Calu3 (cell line): ENCODE results near the gene CLK1. TPM values are rescaled to one million over a fixed set of nuclear protein-coding genes. Genes with fewer than 3 reads are reported as not detected.

Experiments used
- BruUV-seq: library from RNA; stranded (reverse); fragments of 400-500 nt; replicated peaks from 2 replicates; lab custom pipeline; 2021; lab: Mats Ljungman, UMichigan
- CTCF ChIA-PET: fragments of 300-600 bp; sonication (Branson Sonifier 250); formaldehyde crosslinking; loops from one replicate; lab custom pipeline; 2022; ENCODE audit warnings: antibody characterized with exemption; lab: Charles Lee
- DNase-seq: peaks from one replicate; pipeline ENCODE4 v3.0.0; 2022
- H3K27ac Mint-ChIP-seq: one replicate; pipeline ENCODE4 v1.8.0; 2022; ENCODE audit warnings: mixed read lengths; ENCODE audit not compliant: unreplicated experiment
- H3K27me3 Mint-ChIP-seq: one replicate; pipeline ENCODE4 v1.8.0; 2022; ENCODE audit warnings: mixed read lengths; ENCODE audit not compliant: unreplicated experiment
- H3K36me3 Mint-ChIP-seq: one replicate; pipeline ENCODE4 v1.8.0; 2022; ENCODE audit warnings: mild to moderate bottlenecking, moderate library complexity, mixed read lengths; ENCODE audit not compliant: insufficient read depth, unreplicated experiment
- H3K4me1 Mint-ChIP-seq: one replicate; pipeline ENCODE4 v1.8.0; 2022; ENCODE audit warnings: mild to moderate bottlenecking, low read depth, mixed read lengths; ENCODE audit not compliant: unreplicated experiment
- H3K4me3 Mint-ChIP-seq: one replicate; pipeline ENCODE4 v1.8.0; 2022; ENCODE audit warnings: mild to moderate bottlenecking, low read depth, moderate library complexity, mixed read lengths; ENCODE audit not compliant: unreplicated experiment
- H3K9me3 Mint-ChIP-seq: one replicate; pipeline ENCODE4 v1.8.0; 2022; ENCODE audit warnings: low read depth, mixed read lengths; ENCODE audit not compliant: unreplicated experiment
- intact Hi-C: fragments of 100-400 bp; cut with micrococcal nuclease; formaldehyde crosslinking; loops from one replicate; pipeline ENCODE4 v1.10.0; 2022; ENCODE audit not compliant: unreplicated experiment
- total RNA-seq: library from RNA; stranded (reverse); gene quantifications from 2 replicates; pipeline ENCODE4 v1.2.3, GENCODE V29; 2022
- TF ChIP-seq, protein P1 (sequence below): fragments of 200-600 bp; IDR thresholded peaks from one replicate; pipeline ENCODE4 v1.8.0; 2022; ENCODE audit warnings: antibody characterized with exemption; ENCODE audit not compliant: unreplicated experiment

CLK1 gene
- total RNA-seq, 1 experiment from 2014 or later = 83.5 TPM

DNA sequence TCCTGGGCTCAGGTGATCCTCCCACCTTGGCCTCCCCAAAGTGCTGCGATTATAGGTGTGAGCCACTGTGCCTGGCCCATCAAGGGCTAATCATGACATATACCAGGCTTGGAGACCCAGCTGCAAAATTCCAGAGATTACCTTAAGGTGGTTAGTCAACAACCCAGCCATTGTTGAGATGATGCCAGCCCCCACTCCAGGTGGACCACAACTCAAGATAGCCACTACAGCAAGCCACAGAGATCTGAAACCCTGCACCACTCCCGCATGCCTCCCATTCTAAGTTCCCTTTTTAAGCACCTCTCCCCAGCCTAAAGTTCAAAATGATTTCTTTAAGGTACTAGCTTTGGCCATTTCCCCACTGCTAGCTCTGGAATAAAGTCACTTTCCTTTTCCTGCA, 4.6 kb upstream of the CLK1 start:
- no TSS peak for BruUV-seq
- peaks cover 8% of the 10 kb centered on the region for H3K4me1 Mint-ChIP-seq
- DNase-seq = no peak
- H3K4me3 Mint-ChIP-seq = no peak overlapping the region
- H3K9me3 Mint-ChIP-seq = no peaks in the 10 kb centered on the region
- H3K36me3 Mint-ChIP-seq = peaks cover 32% of the 10 kb centered on the region
- intact Hi-C loops = no loop called here
- H3K27ac Mint-ChIP-seq = no peak overlapping the region
- H3K27me3 Mint-ChIP-seq = no peaks in the 10 kb centered on the region
- CTCF ChIA-PET = interaction anchor here (0.6 to 1.0 kb wide), 2 partner anchors 20 to 36 kb away, joined by 3 to 4 read pairs; partner anchors contain the start of genes NIF3L1 and PPIL3
- TF ChIP-seq, protein P1, sequence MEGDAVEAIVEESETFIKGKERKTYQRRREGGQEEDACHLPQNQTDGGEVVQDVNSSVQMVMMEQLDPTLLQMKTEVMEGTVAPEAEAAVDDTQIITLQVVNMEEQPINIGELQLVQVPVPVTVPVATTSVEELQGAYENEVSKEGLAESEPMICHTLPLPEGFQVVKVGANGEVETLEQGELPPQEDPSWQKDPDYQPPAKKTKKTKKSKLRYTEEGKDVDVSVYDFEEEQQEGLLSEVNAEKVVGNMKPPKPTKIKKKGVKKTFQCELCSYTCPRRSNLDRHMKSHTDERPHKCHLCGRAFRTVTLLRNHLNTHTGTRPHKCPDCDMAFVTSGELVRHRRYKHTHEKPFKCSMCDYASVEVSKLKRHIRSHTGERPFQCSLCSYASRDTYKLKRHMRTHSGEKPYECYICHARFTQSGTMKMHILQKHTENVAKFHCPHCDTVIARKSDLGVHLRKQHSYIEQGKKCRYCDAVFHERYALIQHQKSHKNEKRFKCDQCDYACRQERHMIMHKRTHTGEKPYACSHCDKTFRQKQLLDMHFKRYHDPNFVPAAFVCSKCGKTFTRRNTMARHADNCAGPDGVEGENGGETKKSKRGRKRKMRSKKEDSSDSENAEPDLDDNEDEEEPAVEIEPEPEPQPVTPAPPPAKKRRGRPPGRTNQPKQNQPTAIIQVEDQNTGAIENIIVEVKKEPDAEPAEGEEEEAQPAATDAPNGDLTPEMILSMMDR = no peak

DNA sequence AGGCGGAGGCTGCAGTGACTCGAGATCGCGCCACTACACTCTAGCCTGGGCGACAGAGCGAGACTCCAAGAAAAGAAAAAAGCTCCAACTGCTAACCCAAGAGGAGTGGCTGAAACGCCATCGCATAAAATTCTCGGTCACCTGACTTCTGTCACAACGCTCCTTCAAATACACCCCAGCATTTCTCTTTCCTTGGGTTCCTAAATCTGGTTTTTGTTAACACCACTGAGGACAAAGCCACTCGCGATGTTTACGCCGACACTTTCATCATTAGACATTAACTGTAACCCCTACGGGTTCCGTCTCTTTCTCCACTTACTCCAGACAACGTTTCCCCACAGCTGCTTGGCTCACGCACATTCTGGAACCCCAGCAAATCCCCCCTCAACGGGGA, 679 bp downstream of the CLK1 start:
- intact Hi-C loops = loop anchor here (2.0 to 5.0 kb wide), 2 partner anchors 51 to 151 kb away; partner anchors contain the start of gene BZW1
- Mint-ChIP-seq H3K4me3 (peak overlapping the region; percentile 86), H3K4me1 (peaks cover 38% of the 10 kb centered on the region), H3K9me3 (no peaks in the 10 kb centered on the region), H3K27me3 (no peaks in the 10 kb centered on the region), H3K27ac (peak overlapping the region; percentile 87), H3K36me3 (peaks cover 70% of the 10 kb centered on the region)
- peak; percentile 17 for DNase-seq
- BruUV-seq = no TSS peak
- TF ChIP-seq, protein P1 = no peak
- CTCF ChIA-PET = interaction anchor here (0.6 to 1.0 kb wide), 2 partner anchors 13 to 338 kb away, joined by 3 read pairs; partner anchors contain the start of gene SGO2

DNA sequence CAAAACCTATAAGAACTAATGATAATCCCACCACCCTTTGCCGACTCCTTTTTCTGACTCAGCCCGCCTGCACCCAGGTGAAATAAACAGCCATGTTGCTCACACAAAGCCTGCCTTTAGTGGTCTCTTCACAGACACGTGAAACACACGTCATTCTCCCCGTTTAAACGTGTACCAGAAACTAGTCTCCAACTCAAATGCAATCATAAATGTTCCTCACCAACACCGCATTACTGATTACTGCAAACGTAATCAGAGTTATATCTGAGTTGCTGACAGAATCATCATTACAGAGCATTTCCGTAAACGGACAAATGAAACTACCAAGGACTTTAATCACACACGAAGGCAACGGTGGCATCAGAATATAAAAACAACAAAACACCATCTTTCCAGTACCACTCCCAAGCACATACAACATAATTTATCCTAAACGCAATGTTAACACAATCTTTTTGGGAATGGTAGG, 1.9 kb downstream of the CLK1 start:
- intact Hi-C loops = loop anchor here (2.0 to 5.0 kb wide), 2 partner anchors 50 to 150 kb away; partner anchors contain the start of gene BZW1
- H3K27me3 Mint-ChIP-seq = no peaks in the 10 kb centered on the region

DNA sequence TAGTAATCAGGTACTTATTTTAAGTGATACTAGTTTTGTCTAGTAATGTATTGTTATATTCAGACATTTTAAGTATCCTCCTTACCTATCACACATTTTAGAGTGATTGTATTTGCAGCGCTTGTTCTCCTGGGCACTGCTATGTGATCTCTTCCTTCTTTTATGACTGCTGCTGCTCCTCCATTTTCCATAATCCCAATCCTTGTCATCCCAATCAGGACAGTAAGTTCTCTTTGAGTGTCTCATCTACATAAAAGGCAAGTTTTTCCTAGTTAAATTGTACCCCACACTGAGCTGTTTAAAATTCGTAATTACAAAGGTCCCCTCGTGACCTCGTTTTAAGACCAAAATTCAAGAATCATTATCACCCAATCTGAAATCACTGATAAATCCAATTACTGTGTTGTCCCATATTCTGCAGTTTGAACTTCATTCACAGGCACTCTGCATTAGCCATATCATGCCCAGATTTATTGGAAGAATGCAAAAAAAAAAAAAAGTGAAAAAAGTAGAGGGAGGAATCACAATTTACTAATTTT, 2.8 kb downstream of the CLK1 start:
- BruUV-seq = no TSS peak
- no peak for DNase-seq
- CTCF ChIA-PET = no interaction called here
- no peaks in the 10 kb centered on the region for H3K27me3 Mint-ChIP-seq
- peaks cover 87% of the 10 kb centered on the region for H3K36me3 Mint-ChIP-seq
- intact Hi-C loops = loop anchor here (2.0 to 5.0 kb wide), 2 partner anchors 49 to 149 kb away; partner anchors contain the start of gene BZW1
- TF ChIP-seq, protein P1 = no peak
- H3K9me3 Mint-ChIP-seq = no peaks in the 10 kb centered on the region
- H3K4me3 Mint-ChIP-seq = peak overlapping the region; percentile 86
- H3K4me1 Mint-ChIP-seq = peaks cover 38% of the 10 kb centered on the region
- peak overlapping the region; percentile 87 for H3K27ac Mint-ChIP-seq

More for the DNA sequence above, 1.9 kb downstream of the CLK1 start:
- TF ChIP-seq, protein P1 = no peak
- H3K9me3 Mint-ChIP-seq = no peaks in the 10 kb centered on the region
- DNase-seq = peak; percentile 26
- CTCF ChIA-PET = no interaction called here
- BruUV-seq = TSS peak; percentile 32
- peaks cover 38% of the 10 kb centered on the region for H3K4me1 Mint-ChIP-seq
- H3K36me3 Mint-ChIP-seq = peaks cover 79% of the 10 kb centered on the region
- H3K4me3 Mint-ChIP-seq = peak overlapping the region; percentile 86
- peak overlapping the region; percentile 87 for H3K27ac Mint-ChIP-seq
